Inflammatory macrophage treated with lipopolysaccharide for 4 hours (primary cell): Measurements from ENCODE around the gene C1QTNF9.
"Not testable (repeated sequence)": the region's sequence is repeated elsewhere in the genome, so short reads cannot be mapped to it uniquely, and the experiment has no call there.

ENCODE experiments used
- DNase-seq: peaks from one replicate; pipeline ENCODE4 v3.0.0-alpha.2; 2020

The C1QTNF9 gene, protein sequence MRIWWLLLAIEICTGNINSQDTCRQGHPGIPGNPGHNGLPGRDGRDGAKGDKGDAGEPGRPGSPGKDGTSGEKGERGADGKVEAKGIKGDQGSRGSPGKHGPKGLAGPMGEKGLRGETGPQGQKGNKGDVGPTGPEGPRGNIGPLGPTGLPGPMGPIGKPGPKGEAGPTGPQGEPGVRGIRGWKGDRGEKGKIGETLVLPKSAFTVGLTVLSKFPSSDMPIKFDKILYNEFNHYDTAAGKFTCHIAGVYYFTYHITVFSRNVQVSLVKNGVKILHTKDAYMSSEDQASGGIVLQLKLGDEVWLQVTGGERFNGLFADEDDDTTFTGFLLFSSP

DNA sequence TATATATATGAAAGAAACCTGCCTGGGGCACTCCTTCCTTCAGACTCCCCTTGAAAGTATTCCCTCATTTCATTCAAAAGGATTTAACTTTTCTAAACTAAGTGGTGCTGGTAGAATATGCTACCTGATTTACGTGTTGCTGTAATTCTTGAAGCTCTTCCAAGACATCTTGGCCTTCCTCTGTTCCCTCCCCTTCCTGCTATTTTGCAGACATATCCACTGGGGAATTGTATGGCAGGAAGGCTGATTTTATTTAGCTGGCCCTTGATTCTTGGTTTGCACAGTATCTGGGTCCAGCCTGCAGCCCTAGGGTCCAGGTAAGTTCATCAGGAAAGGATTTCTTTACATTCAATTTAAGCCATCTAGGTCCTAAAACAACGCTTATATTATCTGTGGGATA, at the start of gene C1QTNF9:
TSS of gene C1QTNF9 (plus strand) at position 281 of the 400 bp plus-strand sequence. CDS start 6,424 bp downstream, outside the sequence.
- not testable (repeated sequence) for DNase-seq

DNA sequence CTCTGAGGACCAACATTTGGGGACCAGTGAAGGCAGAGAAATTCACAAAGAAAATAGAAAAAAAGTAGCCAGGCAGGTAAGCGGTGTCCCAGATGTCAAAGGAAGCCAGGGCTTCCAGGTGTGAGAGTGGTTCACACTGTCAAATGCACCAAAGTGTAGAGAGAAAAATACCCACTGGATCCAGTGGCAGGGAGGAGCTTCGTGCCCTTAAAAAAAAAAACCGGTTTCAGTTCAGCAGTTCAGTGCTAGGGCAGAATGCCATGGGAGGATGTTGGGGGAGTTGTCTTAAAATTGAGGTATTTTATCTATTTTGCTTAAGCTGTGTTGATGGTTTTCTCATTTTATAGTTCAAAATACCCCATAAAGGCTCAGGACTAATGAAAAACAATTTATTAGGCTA, 47.8 kb upstream of the C1QTNF9 start:
- DNase-seq = no peak

- DNase-seq = no peak
Measured at GRCh38 chr13:24263632-24264031, 45.7 kb upstream of the C1QTNF9 start.

DNA sequence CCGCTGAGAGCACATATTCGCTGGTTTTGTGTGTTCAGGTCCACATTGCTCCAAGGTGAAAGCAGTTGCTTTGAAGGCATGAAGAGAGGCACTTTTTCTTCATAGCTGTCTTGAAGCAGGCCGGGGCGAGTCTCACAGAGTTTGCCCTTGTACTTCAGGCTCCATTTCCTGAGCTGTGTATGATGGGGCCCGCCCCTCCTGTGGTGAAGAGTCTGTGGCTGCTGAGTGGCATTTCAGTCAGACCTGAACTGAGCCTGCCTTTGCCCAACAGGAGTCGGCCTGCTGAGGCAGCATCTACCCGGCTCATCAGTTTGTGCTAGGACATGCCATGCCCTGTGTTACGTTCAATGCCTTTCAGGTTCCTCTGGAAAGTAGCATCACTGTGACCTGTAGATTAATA, 44.4 kb upstream of the C1QTNF9 start:
- no peak for DNase-seq

GRCh38 chr13:24265453-24265852, 43.9 kb upstream of the C1QTNF9 start:
- no peak for DNase-seq

- peak; percentile 84 for DNase-seq
Measured at GRCh38 chr13:24267274-24267673, 42.1 kb upstream of the C1QTNF9 start.

DNA sequence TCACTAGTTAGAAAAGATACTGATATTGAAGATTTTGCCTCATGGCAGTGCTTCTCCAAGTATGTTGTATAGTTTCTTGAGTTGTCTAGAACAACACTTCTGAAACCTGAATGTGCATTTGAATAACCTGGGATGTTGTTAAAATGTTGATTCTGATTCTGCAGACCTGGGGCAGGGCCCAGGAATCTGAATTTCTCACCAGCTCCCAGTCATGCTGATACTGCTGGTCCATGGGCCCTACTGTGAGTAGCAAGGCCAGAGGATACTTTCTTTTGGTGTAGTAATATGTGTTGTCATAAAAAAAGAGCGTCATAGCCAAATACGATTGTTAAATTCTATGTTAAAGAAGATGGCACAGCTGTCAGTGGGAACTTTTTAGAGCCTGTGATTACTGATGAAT, 41.6 kb upstream of the C1QTNF9 start:
- no peak for DNase-seq

DNA sequence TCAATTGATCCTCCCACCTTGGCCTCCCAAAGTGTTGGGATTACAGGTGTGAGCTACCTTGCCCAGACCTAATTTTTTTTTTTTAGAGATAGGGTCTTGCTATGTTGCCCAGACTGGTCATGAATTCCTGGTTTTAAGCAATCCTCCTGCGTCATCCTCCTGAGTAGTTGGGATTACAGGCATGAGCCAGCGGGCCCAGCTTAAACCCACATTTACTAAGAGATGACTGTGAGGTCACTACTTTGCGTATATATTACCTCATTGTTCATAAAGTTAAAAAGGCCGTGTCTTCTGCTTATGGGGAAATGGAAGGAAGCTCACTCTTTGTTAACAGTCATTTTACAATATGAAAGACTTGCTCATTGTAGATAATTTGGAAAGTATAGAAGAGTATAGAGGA, 39.6 kb upstream of the C1QTNF9 start:
- peak; percentile 82 for DNase-seq

DNA sequence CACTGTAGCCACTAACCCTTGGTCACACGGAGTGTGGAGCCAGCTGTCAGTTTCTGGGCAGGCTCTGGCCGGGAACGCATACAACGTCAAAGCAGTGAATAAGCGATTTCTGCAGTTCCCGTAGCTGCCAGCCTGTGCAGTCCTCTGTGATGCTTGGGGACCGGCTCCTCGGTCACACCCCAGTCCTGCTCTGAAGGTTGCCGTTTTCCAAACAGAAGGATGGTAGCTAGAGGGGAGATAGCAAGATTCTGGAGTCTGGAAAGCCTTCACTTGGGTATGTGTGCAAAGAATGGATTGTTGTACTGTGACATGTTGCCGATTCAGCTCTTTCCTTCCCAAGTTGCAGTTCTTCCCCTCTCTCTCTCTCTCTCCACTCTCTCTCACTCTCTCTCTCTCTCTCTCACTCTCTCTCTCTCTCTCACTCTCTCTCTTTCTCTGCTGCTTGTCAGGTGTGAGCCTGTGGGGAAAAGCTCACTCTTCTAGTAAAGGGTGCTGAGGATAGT, 38.7 kb upstream of the C1QTNF9 start:
- DNase-seq = peak; percentile 94

DNA sequence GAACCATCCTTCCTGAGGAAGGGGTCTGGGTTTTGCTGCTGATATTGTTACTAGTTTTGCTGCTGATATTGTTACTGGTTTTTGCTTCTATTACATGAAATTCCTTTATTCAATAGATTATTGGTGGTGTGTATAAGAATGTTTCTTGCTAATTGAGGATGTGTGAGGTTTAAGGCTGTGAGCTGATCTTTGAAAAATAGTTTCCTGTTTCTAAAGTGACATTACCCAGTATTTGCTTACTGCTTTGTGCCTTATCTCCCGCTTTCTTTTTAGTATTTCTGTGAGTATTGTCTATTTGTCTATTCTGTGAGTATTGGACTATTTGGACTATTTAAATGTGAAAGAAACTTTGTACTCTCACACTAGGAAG, 38.2 kb upstream of the C1QTNF9 start:
- DNase-seq = no peak

GRCh38 chr13:24271601-24272451, 37.6 kb upstream of the C1QTNF9 start:
- DNase-seq = peak; percentile 74

- no peak for DNase-seq
Measured at GRCh38 chr13:24272452-24273161, 36.8 kb upstream of the C1QTNF9 start.

DNA sequence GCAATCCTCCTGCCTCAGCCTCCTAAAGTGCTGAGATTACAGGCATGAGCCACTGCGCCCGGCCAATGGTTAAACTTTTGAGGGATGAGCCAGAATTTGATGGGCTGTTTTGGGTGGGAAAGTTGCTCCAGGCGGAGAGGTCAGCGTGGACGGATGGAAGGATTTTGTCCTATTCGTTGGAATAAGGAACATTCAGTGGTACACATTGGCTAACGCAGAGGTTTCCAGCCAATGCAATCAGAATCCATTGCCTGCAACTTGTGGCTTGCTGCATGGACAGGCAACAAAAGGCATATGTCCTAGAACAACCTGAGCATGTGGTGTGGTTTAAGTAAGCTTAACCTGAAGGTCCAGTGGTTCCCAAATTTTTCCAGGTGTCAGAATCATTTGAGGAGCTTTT, 35.5 kb upstream of the C1QTNF9 start:
- no peak for DNase-seq

- DNase-seq = peak; percentile 92
Measured at GRCh38 chr13:24274452-24275021, 34.8 kb upstream of the C1QTNF9 start.

DNA sequence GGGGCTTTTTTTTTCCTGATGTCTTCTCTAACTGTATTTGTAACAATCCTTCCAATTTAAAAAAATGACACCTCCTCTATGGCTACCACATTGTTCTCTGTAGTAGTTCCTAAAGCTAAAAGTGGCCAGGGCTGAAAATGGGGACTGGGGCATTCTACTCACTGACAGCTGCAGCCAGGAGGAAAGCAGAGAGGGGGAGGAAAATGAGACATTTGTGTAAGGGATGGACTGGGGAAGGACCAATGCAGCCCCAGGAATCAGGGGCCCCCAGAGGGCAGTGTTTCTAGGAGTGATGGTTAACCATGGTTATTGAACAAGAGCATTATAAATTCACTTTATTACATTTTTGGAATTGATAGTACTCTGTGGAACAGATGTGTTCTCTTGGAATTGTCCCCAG, 34.3 kb upstream of the C1QTNF9 start:
- DNase-seq = no peak

- peak; percentile 87 for DNase-seq
Measured at GRCh38 chr13:24276306-24276705, 33.1 kb upstream of the C1QTNF9 start.

DNA sequence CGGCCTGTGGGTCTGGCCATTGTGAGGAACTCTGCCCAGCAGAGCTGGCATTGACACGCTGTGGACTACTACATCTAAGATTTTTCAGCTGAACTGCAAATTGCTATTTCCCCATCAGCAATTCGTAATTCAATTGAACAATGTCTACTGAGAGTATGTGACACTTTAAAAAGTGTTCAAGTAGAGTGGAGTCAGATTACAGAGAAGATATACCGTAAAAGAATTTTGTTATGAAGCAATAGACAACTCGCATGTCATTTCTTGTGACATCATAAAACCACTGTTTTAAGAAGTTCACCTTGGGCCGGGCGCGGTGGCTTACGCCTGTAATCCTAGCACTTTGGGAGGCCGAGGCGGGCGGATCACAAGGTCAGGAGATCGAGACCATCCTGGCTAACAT, 32.5 kb upstream of the C1QTNF9 start:
- DNase-seq = peak; percentile 41

DNA sequence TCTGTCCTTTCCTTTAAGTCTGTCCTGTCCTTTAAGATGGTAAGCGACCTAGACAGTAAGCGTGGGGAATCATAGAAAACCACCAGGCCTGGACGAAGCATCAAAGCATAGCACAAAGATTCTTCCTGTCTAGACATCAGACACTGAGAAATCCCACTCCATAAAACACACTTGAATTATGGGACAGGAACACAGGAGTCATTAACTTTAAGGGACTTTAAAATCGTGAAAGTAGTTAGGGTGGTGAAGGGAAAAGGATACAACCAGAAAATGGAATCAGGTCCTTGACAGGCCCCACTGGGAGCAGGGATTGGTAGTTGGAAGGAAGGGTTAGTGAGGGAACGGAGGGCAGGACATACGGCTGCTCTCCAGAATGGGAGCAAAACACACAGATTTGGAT, 31.6 kb upstream of the C1QTNF9 start:
- DNase-seq = no peak

DNA sequence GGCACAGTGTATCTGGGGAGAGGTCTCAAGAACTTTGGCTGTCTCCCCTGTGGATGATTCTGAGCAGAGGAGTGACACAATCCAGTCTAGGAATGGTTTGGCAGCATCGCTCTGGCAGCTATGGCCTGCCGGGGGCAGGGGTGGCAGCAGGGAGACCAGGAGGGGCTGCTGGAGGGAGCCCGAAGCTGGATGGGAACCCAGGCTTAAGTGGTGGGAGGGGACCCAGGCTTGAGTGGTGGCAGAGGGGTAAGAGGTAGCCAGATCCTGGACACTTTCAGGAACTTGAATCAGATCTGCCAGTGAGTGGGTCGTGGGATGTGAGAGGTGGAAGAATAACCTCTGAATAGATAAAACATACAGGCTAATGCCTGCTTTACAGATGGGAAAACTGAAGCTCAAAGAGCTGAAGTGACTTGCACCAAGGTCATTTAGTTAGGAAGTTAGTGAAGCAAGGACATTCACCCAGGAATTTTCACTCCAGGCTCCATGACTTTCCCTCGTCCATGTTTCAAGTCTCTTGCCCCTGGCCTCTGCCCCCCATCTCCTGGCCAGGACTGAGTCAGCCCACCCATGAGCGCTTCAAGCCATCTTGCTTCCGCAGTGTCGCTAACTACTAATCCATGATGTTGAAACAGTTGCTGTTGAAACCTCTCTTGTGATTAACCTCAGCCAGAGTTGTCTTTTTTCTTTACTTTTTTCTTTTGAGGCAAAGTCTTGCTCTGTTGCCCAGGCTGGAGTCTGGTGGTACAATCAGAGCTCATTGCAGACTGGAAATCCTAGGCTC, 29.9 kb upstream of the C1QTNF9 start:
- DNase-seq = peak; percentile 94

DNA sequence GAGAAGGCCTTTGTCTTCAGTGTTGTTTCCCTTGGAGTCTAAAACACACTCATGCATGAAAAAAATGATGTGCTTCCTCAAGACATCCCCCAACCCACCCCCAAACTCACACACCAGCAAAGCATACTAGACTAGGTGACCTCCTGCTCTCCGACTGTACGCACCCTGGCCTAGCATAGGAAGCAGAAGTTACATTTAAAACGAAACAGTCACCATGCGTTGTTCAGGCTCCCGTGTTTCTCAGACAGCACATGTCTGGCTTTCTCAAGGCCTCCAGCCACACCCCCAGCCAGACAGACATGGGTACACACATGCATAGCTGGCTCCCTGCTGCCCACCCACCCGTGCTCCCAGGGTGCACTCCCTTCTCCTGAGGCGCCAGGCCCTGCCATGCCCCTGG, 28.7 kb upstream of the C1QTNF9 start:
- peak; percentile 93 for DNase-seq

- DNase-seq = no peak
Measured at GRCh38 chr13:24281188-24282008, 28.0 kb upstream of the C1QTNF9 start.
